CD4-positive, alpha-beta T cell treated with Interleukin-21 for 1 hour (primary cell): ENCODE measurements around the gene MDH1.
"Not testable (repeated sequence)": the region's sequence is repeated elsewhere in the genome, so short reads cannot be mapped to it uniquely, and the experiment has no call there.

Experiments
- DNase-seq: peaks from one replicate; pipeline ENCODE4 v3.0.0-alpha.2; 2020

Gene MDH1

GRCh38 chr2:63589148-63589958, 590 bp downstream of the MDH1 start:
- peak; percentile 14 for DNase-seq

- no peak for DNase-seq
These were observed 2.1 kb downstream of the MDH1 start for GRCh38 chr2:63590626-63591408.

- DNase-seq: no peak
These were observed 2.9 kb downstream of the MDH1 start for GRCh38 chr2:63591566-63592175.

GRCh38 chr2:63594660-63595059, 5.9 kb downstream of the MDH1 start:
- no peak for DNase-seq

GRCh38 chr2:63596401-63596883, 7.7 kb downstream of the MDH1 start:
- DNase-seq: no peak

- DNase-seq: no peak
These were observed 10.2 kb downstream of the MDH1 start for GRCh38 chr2:63598981-63599380.

GRCh38 chr2:63600881-63601460, 12.2 kb downstream of the MDH1 start:
- no peak for DNase-seq

- DNase-seq: no peak
These were observed 15.9 kb downstream of the MDH1 start for GRCh38 chr2:63604666-63605065.

- DNase-seq: not testable (repeated sequence)
These were observed 20.1 kb downstream of the MDH1 start for GRCh38 chr2:63608865-63609264.

GRCh38 chr2:63610525-63610924, 21.8 kb downstream of the MDH1 start:
- DNase-seq: no peak

GRCh38 chr2:63613391-63613901, 24.7 kb downstream of the MDH1 start:
- DNase-seq: no peak

GRCh38 chr2:63614448-63614968, 25.7 kb downstream of the MDH1 start:
- no peak for DNase-seq

GRCh38 chr2:63614983-63615945, 26.5 kb downstream of the MDH1 start:
- no peak for DNase-seq

- no peak for DNase-seq
These were observed 28.6 kb downstream of the MDH1 start for GRCh38 chr2:63617366-63617765.

GRCh38 chr2:63619328-63619727, 30.6 kb downstream of the MDH1 start:
- no peak for DNase-seq

- DNase-seq: no peak
These were observed 34.0 kb downstream of the MDH1 start for GRCh38 chr2:63622751-63623150.

GRCh38 chr2:63623763-63624162, 35.0 kb downstream of the MDH1 start:
- not testable (repeated sequence) for DNase-seq

- DNase-seq: no peak
These were observed 39.1 kb downstream of the MDH1 start for GRCh38 chr2:63627866-63628265.

- DNase-seq: no peak
These were observed 39.7 kb downstream of the MDH1 start for GRCh38 chr2:63628403-63628942.

GRCh38 chr2:63631501-63631900, 42.7 kb downstream of the MDH1 start:
- no peak for DNase-seq

- DNase-seq: no peak
These were observed 43.6 kb downstream of the MDH1 start for GRCh38 chr2:63632382-63632781.
